SKM-1 (cell line): Measurements from ENCODE around the gene IFRD1.

Experiments used
- DNase-seq: peaks from one replicate; lab custom pipeline; 2025; ENCODE audit not compliant: unreplicated experiment; lab: John Stamatoyannopoulos, UW

The IFRD1 gene

DNA sequence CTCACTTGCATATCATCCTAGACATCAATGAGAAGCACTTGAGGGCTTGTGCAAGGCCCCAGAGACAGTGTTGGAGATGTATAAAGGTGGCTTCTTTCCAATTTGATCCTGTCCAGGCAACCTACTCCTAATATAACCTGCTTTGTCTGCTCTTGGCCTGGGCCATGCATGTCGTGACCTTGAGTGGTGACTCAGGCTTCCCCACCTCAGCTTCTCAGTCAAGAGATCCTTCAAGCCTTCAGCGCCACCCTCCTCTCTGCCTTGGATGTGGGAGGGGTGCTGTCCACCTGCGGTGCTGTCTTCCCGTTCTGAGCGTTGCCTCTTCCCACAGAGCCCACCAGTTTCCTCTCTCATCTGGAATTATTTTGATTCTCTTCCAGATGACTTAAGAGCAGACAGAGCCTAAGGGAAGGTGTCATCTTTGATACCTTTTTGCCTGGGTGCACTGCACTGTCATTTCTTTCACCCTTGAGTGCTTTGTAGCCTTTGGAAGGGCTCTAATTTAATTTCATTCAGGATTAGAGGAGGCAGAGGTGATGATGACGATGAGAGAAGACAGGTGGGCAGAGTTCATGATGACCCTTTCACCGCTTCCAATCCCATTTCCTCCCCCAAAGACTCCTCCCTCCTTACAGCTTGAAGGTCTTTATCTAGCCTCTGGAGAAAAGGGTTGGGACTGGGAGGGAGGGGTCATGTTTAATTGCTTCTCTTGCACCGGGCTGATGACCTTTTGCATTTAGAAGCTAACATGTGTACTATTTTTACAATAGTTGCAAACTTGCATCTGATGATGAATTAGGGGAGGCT lies 37.4 kb downstream of the IFRD1 start:
- no peak for DNase-seq

DNA sequence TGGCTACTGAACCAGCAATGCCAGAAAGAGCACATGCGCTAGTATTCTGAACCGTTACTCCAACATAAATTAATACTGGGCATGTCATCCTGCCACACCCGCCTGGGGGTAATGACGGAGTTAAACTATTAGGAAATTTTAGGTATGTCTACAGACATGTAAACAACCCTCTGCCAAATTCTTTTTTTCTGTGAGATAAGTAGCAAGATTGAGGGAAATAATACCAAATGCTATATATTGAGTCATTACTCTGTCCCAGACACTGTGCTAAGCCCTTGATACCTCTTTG lies 37.9 kb downstream of the IFRD1 start:
- no peak for DNase-seq

DNA sequence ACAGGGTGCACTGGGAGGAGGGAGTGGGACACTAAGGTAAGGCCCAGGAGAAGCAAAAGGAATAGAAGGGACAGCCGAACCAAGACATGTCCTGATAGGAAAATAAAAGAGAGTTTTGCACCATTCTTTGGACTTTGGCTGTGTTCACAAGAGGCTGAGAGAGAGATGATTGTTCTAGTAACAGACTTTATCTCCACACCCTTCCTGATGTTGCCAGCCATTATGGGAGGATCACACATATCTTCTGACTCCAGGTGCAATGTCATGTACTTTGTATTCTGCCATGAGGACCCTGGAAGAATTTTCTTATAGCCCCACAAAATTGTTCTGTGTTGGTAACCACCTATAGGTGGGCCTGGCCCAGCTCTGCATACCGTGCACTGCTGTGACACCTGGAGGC lies 41.9 kb downstream of the IFRD1 start:
- DNase-seq, result no peak

DNA sequence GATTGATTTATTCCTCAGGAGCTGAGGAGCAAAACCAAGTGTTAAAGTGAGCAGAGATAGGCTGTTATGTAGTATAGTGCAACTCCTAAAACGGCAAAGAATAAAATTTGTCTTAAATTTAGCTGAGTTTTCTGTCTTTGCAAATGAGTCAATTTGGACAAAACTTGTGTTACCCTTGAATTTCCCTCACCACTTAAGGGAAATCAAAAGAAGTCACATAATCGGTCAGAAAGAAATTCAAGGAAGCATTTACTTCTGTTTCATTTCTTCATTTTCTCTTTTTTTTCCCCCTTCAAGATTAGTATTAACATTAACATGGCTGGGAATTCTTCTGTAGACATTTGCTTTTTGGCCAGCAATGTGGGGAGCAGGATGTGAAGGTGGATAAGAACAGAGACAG lies 44.4 kb downstream of the IFRD1 start:
- no peak for DNase-seq

DNA sequence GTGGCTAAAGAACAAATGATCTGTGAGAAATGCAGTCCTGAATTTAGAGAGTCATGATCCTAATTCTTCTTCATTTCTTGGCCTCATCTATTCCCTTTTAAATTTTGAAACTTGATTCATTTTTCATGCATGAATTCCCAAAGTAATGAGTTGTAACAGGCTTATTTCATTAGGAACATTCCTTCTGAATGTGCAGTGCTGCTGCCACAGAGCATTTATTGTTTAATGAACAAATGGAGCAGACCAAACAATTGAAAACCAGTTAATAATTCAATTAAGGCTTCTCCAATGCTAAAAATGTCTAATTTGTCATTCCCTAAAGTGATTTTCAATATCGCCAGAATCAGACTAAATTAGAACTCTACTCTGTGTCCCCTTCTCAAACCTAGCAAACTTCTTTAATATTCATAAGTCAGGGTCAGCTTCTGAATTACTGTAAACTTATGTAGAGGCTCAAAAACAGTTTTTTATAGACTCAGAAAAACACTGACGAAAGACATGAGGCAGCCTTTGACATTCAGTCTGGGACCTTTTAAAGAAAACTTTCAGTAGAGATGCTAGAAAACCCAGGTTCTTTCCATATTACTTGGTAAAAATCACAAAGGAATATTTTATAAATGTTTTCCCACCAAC lies 45.0 kb downstream of the IFRD1 start:
- no peak for DNase-seq

DNA sequence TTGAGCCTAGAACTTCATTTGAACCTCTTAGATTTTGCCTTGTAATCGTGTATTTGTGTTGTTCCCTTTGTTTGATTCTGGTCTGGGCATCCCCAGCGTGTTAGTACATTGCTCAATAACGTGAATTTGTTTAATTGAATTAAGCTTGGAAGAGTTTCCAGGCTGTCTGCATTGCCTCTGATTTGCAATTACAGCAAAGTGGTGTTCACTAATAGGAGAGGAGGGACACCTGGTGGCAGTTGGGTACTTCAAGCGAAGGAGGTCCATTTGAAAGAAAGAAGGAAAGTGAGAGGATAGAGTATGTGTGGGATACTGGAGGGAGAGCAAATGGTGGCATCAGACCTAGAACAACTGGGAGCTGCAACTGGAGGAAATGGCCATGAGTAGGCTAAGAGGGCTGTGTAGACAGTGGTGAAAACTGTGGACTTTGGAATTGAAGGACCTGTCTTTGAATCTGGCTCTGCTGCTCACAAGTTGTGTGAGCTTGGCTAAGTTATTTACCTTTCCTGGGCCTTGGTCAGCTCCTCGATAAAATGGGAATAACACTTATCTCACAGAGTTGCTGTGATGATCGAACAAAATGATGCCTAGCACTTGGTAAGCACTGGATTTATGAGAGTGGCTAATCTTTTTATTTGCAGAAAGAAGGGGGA lies 45.7 kb downstream of the IFRD1 start:
- no peak for DNase-seq

DNA sequence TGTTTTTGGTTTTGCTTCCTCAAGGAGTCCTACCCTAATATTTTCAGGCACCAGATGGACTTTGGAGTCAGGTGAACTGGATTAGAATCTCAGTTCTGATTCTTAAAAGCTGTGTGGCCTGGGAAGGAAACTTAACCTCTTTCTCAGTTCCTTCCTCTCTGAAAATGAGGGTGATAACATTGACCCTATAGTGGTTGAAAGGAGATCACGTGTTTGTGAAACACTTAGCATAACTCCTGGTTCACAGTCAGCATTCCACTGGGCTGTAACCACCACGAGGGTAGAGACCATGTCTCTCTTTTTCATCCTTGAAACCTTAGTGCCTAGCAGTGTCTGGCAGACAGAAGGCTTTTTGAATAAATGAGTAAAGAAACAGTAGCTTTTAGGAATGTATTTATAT lies 47.2 kb downstream of the IFRD1 start:
- no peak for DNase-seq

DNA sequence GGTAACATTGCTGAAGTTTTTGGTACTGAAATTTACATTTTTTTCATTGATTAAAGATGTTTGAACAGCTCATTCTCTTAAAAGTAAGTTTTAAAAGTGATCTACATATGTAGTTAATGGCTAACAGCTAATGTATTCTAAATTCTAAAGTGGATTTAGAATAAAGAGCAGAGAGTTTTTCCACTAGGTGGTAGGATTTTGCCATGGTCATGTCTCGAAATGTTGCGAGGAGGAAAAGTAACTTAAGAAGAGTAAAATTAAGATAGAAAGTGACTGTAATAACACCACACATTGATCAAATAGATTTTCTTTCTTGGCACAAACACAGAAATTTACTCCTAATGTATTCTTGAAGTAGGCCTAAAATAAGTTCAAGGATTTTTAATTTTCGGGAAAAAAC lies 50.4 kb downstream of the IFRD1 start:
- DNase-seq, result no peak

DNA sequence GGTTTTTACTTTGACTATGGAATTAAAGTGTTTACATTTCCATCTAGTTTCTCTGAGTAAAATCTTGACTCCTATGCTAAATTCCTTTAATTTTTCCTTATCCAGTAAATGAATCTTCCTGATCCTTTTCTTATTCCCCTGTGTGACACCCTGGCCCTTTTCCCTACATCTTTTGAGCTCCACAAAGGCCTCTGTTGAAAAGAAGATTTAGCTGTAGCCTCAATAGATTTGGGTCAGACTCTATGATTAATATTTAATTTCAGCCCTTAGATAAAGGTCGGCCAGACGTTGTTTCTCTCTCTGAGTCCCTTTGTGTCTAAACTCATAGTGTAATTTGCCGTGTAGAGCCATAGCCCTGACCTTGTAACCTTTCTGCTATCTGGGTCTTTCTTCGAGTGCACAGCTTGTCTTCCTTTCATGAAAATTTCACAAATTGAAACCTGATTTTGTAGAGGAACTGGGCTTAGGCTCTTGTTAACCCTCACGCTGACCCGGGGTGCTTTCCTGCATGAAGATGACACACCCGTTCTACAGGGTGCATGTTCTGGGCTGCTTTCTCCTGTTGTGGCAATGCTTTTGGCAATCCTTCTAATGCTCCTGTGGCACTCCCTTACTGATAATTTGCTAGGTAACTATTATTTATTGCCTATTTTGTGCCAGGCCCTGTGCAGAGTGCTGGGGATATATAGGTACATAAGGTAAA lies 51.7 kb downstream of the IFRD1 start:
- DNase-seq, result no peak

DNA sequence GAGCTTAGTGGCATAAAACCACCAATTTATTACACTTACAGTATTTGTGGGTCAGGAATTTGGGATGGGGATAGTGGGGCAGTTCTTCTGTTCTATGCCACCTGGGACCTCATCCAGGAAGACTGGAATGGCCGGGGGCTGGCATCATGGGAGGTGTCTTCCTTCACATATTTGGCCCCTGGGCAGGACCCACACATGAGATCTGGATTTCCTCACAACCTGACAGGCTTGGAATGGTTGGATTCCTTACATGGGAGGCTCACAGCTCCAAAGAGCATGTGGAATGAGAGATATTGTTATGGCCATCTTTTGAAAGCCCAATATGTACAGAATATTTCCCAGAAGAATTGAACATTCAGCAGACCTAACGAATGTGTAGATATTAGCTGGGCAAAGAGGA lies 52.4 kb downstream of the IFRD1 start:
- no peak for DNase-seq

DNA sequence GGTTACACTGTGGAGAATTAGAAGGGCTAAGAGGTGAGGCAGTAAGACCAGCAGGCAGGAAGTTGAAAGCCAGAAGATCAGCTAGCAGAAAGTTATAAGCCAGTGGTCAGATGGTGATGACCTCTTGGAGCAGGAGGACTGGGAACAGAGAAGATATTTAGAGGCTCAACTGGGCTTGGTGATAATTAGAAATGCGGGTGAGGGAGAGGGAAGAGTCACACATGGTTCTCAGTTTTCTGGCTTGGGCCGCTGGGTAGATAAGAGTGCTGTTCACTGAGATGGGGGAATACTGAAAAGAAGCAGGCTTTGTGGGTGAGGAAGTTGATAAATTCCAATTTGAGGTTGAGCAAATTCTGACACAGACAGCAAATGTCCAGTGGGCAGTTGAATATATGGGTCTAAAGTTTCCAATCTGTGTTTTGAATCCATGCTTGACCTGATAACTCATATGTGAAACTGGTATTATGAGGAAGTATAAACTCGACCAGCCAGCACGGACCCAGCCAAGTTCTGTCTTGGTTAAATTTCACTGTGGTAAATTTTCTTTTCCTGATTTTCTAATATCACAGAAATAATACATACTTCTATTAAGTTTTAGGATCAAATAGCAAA lies 53.2 kb downstream of the IFRD1 start:
- no peak for DNase-seq

DNA sequence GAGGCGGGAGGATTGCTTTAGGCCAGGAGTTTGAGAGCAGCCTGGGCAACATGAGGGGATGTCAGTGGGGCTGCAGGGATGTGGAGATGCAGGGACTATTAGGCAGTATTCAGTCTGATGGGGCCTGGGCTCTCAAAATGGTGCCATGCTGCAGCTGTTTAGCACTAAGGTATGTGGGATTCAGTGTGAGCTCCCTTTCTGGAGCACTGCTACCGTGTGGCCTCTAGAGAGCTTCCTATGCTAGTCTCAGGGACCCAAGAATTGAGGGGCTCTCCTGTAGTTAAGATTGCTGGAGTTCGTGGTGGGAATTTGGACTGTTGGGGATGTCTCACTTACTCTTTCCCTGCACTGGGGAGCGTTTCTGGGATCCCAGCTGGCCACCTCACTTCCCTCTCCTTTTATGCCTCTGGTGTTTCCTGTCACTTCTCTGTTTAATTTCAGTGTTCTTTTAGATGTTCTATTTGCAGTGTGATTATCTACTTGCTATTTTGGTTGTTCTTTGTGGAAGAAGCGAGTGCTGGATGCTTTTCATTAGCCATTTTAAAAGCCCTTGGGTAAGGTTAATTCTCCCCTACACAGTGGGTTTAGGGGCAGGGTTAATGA lies 53.9 kb downstream of the IFRD1 start:
- DNase-seq, result no peak

DNA sequence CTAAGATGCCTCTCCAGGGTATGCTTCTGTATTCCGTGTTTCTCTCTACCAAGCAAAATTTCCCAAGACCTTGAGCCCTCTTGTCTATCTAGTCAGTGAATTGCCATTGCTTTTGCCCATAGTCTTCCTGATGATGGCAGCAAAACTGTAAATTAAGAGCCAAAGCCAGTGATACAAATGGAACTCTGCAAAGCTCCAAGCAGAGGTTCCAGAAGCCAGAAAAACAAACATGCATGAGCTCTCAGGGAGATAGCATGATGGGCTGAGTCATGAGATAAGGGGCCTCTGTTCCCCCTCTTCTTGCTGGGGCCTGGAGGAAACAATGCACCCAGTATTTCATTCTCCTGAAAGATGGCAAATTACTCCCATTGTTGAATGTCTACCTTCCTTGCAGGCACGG lies 55.2 kb downstream of the IFRD1 start:
- DNase-seq, result no peak

DNA sequence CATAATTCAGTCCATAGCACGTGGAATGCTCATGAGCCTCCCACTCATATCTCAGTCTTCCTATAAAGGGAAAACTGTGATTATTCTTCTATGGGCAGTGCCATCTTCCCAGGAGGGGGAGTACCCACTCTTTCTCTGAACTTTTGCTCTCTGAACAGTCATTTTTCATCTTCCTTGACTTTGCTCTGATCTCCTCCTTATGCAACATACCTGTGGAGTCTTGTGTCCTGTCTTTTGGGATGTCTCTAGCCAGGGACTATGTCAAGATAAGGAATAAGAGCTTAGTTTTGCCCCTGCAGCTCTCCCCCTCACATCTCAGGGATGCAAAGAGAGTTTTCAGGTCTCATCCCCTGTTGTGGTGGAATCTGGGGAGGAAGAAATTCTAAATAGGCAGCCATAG lies 58.1 kb downstream of the IFRD1 start:
- no peak for DNase-seq

DNA sequence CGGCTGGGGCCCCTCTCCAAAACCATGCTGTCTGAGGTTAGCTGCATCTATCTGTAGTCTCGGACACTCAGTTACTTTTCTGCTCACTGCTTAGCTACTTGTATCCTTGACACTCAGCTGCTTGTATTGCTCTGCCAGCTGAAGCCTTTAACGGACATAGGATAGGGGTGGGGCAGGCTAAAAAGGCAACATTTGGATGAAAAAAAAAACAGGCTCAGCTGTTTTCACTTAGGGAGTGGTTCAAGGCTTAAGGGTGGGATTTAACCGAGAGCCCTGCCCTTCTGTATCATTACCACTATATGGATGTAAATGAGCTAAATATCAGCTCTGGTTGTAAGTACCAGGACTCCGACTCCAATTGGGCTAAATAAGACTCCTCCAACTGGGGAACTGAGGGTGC lies 59.1 kb downstream of the IFRD1 start:
- DNase-seq, result no peak

DNA sequence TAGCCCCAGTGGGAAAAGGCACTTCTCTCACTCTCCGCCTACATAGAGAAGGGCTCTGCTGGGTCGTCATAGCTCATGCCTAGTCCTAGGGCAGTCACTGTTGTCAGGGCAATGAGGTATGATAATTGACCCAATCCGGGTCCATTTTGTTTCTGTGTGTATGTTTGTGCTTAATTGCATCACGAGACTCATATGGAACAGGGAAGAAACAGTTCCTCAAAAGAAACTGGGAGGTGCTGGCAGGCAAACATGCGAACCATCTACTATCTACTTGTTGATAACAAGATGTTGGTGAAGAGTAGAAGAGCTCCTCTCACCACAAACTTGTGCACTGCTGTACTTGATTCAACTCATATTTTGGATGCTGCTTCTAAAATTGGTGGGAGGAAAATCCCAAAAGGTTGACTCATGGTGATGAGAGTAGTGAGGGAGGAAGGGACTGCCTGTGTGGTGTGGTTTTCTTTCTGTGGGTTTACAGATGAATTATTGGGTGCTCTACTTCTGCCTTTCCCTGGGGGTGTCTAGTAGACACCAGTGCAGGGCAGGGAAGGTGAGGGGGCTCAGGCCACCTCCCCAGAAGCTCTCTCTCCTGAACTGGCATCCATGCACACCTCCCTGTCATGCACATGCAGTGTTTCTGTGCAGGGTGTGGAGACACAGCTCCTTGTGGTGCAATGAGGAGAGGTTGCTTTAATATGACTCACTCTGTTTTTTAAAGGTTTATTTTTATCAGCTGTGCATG lies 59.9 kb downstream of the IFRD1 start:
- DNase-seq, result peak; percentile 53

DNA sequence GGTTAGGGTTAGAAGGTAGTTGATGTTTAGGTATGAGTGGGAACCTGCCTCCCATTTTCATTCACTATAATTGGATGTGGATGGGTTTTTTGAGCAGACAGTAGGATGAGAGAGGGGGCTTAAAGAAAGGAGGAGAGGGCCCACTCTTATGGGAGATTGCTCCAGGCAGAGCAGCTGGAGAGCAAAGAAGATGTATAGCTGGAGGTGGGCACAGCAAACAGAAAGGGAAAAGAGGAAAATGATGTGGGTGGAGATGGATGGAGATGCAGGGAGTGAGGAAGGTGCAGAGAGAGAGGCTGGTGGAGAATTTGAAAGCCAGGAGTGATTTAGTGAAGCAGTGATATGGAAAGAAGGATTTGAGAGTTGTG lies 60.5 kb downstream of the IFRD1 start:
- DNase-seq, result no peak

DNA sequence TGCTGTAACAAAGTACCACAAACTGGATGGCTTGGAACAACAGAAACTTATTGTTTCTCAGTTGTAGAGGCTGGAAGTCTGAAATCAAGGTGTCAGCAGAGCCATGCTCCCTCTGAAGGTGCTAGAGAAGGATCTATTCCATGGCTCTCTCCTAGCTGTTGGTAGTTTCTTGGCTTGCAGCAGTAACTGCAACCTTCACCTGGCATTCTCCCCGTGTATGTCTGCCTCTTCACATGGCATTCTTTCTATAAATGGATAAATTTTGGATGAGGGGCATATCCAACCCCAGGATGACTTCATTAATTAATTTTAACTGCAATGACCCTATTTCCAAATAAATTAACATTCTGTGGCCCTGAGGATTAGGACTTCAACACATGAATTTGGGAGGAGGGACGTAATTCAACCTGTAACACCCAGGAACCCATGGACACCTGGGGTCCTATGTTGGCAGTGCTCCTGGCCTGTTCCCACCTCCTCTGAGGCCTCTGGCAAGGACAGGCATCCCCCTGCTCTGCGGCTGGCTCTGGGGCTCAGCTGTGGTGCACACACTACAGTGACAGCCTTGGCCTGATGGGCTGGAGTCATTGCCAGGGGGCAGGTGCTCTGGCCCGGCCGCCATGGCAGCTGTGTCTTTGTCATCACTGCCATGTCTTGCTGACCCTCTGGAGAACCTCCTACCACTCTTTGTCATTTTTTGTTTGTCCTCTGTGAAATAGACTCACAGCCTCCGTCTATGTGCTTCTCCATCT lies 61.4 kb downstream of the IFRD1 start:
- no peak for DNase-seq

DNA sequence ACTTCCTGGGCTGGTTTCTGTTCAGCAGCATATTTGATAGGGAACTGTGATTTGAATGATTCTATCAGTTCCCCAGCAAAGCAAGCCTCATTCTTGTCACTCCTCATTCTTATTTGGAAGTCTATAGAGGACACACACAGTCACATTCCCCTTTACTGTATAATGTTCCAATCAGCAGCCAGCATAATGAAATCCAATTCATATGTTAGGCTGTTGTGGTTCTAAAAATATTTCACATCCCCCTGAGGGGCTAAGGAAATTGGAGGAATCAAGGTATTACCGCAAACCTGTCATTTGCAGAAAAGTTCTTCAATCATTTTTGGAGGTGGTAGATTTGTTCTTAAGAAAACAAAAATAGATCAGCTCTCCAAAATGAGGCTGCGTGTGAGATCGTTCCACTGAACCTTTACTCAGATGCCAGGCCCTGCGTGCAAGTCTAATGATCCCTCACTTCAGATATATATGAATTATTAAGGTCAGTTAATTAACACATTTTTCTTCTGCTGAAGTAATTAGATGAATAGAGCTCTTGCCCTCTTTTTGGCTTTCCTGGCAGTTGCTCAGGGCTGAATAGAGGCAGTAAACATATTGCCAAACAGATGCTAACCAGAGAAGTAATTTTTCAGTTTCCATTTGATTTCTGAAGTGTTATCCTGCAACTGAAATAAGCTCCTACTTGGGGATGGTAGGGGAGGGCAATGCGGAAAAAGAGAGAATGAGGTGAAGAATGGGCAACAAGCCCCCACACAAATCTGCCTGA lies 62.4 kb downstream of the IFRD1 start:
- no peak for DNase-seq
